Hepatocyte (in vitro differentiated cells): ENCODE data around the gene NPHP3.

Experiments used
- EZH2 ChIP-seq: fragments of 200-600 bp; sonication (generic); IDR thresholded peaks from 2 replicates; pipeline ENCODE4 v1.6.1; 2016; ENCODE audit warnings: antibody characterized with exemption, mild to moderate bottlenecking, borderline replicate concordance
- EZH2phosphoT487 ChIP-seq: fragments of 200-600 bp; sonication (generic); IDR thresholded peaks from one replicate; pipeline ENCODE4 v1.6.1; 2018; ENCODE audit warnings: antibody characterized with exemption, mild to moderate bottlenecking, low read depth, moderate library complexity; ENCODE audit not compliant: unreplicated experiment, severe bottlenecking
- TF ChIP-seq, protein P1 (sequence below): fragments of 200-600 bp; sonication (generic); IDR thresholded peaks from 2 replicates; pipeline ENCODE4 v1.5.1; 2016; ENCODE audit warnings: antibody characterized with exemption, mild to moderate bottlenecking; ENCODE audit not compliant: poor library complexity

DNA sequence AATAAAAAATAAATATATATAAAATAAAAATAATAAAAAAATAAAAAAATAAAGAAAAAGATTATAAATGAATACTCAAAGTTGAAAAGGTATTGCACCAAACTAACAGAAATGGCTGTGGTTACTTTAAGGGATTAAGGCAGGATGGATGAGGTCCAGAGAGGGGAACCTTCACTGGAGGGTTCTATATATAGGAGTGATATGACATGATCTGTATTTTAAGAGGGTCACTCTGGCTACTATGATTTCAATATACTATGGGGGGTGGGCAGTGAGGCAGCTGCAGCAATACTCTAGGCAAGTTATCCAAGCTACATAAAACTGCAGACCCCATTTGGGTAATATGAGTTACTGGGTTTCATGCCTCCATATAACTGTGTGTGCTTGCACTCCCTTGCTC lies 87.2 kb downstream of the NPHP3 start:
- TF ChIP-seq, protein P1, sequence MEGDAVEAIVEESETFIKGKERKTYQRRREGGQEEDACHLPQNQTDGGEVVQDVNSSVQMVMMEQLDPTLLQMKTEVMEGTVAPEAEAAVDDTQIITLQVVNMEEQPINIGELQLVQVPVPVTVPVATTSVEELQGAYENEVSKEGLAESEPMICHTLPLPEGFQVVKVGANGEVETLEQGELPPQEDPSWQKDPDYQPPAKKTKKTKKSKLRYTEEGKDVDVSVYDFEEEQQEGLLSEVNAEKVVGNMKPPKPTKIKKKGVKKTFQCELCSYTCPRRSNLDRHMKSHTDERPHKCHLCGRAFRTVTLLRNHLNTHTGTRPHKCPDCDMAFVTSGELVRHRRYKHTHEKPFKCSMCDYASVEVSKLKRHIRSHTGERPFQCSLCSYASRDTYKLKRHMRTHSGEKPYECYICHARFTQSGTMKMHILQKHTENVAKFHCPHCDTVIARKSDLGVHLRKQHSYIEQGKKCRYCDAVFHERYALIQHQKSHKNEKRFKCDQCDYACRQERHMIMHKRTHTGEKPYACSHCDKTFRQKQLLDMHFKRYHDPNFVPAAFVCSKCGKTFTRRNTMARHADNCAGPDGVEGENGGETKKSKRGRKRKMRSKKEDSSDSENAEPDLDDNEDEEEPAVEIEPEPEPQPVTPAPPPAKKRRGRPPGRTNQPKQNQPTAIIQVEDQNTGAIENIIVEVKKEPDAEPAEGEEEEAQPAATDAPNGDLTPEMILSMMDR, result no peak
- TF ChIP-seq EZH2phosphoT487, result no peak
- TF ChIP-seq EZH2, result no peak
